ENCODE data around the gene PLS3.

DNA sequence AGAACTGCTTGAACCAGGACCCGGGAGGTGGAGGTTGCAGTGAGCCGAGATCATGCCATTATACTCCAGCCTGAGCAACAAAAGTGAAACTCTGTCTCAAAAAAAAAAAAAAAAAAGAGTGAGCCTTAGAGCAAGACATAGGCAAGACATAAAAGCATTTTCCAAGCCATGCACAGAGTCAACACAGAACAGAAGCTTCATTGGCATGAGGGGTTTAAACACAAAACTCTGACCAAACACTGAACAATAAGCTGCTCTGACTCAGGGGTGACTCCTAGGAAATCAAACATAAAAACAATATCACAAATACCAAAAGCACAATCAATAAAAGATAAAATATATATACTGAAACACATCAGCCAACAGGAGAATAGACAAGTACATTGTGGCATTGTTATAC lies 136.8 kb downstream of the PLS3 start:
- TF ChIP-seq, protein P1, sequence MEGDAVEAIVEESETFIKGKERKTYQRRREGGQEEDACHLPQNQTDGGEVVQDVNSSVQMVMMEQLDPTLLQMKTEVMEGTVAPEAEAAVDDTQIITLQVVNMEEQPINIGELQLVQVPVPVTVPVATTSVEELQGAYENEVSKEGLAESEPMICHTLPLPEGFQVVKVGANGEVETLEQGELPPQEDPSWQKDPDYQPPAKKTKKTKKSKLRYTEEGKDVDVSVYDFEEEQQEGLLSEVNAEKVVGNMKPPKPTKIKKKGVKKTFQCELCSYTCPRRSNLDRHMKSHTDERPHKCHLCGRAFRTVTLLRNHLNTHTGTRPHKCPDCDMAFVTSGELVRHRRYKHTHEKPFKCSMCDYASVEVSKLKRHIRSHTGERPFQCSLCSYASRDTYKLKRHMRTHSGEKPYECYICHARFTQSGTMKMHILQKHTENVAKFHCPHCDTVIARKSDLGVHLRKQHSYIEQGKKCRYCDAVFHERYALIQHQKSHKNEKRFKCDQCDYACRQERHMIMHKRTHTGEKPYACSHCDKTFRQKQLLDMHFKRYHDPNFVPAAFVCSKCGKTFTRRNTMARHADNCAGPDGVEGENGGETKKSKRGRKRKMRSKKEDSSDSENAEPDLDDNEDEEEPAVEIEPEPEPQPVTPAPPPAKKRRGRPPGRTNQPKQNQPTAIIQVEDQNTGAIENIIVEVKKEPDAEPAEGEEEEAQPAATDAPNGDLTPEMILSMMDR (IDR thresholded peaks at IDR 0.05; ENCODE audit: insufficient read depth, low read length, poor library complexity, severe bottlenecking), result no peak
- no peak for TF ChIP-seq EZH2phosphoT487 (conservative IDR thresholded peaks at IDR 0.05; ENCODE audit: low read length)
